Measurements from ENCODE around the gene ANKH.

ANKH gene

GRCh38 chr5:14706615-14707021, 165.0 kb downstream of the ANKH start:
- Histone ChIP-seq H3K9ac (ENCODE audit: low read depth, low read length) (no peak overlapping the region), H3K4me1 (ENCODE audit: insufficient read depth, low read length) (no peaks in the 10 kb centered on the region), H3K9me3 (ENCODE audit: control insufficient read depth, insufficient read depth, low read length) (no peaks in the 10 kb centered on the region), H3K36me3 (ENCODE audit: insufficient read depth, low read length) (peaks cover 4% of the 10 kb centered on the region; the same call in 1 of the 2 replicates)

GRCh38 chr5:14705556-14705955, 166.0 kb downstream of the ANKH start:
- Histone ChIP-seq H3K9me3 (ENCODE audit: control insufficient read depth, insufficient read depth, low read length) (no peaks in the 10 kb centered on the region), H3K36me3 (ENCODE audit: insufficient read depth, low read length) (peaks cover 4% of the 10 kb centered on the region; the same call in 1 of the 2 replicates)

GRCh38 chr5:14702238-14702839, 169.2 kb downstream of the ANKH start:
- H3K36me3 ChIP-seq (ENCODE audit: insufficient read depth, low read length), result peaks cover 2% of the 10 kb centered on the region; the same call in 1 of the 2 replicates
- no peak overlapping the region for H3K9ac ChIP-seq (ENCODE audit: low read depth, low read length)
- no peaks in the 10 kb centered on the region for H3K4me1 ChIP-seq (ENCODE audit: insufficient read depth, low read length)
- no peaks in the 10 kb centered on the region for H3K9me3 ChIP-seq (ENCODE audit: control insufficient read depth, insufficient read depth, low read length)

More at GRCh38 chr5:14705556-14705955, 166.0 kb downstream of the ANKH start:
- Histone ChIP-seq H3K4me1 (ENCODE audit: insufficient read depth, low read length) (no peaks in the 10 kb centered on the region), H3K9ac (ENCODE audit: low read depth, low read length) (no peak overlapping the region)

DNA sequence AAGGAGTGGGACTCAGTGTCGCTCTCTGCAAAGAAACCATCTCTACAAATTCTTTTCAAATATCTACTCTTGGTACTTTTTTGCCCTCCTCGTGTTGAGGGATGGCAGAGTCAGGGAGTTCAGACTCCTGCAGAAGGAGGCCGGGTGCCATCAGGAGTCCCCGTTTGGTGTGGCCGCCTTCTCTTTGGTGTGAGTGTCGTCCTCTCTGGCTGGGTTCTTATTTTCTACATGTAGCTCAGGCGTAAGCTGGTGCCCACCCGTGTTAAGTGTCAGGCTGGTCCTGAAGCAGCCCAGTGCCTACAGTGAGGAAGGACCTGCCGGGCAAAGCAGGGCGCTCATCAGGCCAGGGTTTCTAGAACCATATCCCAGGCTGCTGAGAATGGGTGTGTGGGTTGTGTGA, 170.0 kb downstream of the ANKH start:
- Histone ChIP-seq H3K4me1 (ENCODE audit: insufficient read depth, low read length) (no peaks in the 10 kb centered on the region), H3K9me3 (ENCODE audit: control insufficient read depth, insufficient read depth, low read length) (no peaks in the 10 kb centered on the region), H3K9ac (ENCODE audit: low read depth, low read length) (no peak overlapping the region), H3K36me3 (ENCODE audit: insufficient read depth, low read length) (peaks cover 1% of the 10 kb centered on the region; the same call in 1 of the 2 replicates)

DNA sequence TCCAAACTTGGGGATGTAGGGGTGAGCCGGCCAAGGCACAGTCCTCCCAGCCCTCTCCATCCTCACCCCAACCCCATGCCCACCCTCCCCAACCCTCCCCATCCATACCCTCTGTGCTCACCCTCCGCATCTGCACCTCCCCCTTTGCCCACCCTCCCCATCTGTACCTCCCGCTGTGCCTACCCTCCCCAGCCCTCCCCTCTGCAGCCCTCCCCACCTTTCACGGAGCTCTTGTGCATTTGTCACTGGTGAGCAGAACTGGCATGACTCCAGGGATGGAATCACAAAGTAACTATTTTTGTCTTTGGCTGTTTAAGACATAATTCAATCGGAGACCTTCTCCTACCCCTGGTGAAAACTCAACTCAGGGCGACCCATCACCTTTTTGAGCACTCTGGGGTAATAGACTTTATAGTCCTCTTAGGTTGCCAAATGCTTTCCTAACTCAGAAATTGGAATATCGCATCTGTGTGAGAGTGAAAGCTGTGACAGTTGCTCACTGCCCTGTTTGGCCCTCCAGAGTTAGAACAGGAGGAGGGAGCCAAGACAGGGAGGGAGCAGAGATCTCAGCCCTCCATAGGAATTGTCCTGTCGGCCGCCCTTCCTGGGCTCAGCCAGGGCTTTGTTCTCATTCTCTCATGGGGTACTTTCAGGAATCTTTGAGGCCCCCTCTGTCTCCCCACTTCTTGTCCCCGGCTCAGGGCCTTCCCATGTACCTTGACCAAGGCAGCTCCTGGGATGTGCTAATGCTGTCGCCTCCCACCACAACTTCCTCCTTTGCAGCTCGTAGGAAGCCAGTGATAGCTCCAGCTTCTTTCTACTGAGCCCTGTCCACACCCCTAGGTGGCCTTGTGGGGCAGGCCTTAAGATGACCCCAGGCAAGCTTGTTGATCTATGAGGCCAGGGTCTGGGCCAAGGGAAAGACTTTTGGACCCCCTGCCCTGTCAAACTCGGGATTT, 170.8 kb downstream of the ANKH start:
- Histone ChIP-seq H3K36me3 (ENCODE audit: insufficient read depth, low read length) (no peaks in the 10 kb centered on the region), H3K9ac (ENCODE audit: low read depth, low read length) (no peak overlapping the region), H3K9me3 (ENCODE audit: control insufficient read depth, insufficient read depth, low read length) (no peaks in the 10 kb centered on the region), H3K4me1 (ENCODE audit: insufficient read depth, low read length) (peaks cover 6% of the 10 kb centered on the region; the same call in 1 of the 2 replicates)

- Histone ChIP-seq H3K9me3 (ENCODE audit: control insufficient read depth, insufficient read depth, low read length) (no peaks in the 10 kb centered on the region), H3K4me1 (ENCODE audit: insufficient read depth, low read length) (peaks cover 13% of the 10 kb centered on the region; the same call in 1 of the 2 replicates), H3K36me3 (ENCODE audit: insufficient read depth, low read length) (no peaks in the 10 kb centered on the region), H3K9ac (ENCODE audit: low read depth, low read length) (no peak overlapping the region)
These were observed 171.7 kb downstream of the ANKH start for GRCh38 chr5:14699807-14700400.

DNA sequence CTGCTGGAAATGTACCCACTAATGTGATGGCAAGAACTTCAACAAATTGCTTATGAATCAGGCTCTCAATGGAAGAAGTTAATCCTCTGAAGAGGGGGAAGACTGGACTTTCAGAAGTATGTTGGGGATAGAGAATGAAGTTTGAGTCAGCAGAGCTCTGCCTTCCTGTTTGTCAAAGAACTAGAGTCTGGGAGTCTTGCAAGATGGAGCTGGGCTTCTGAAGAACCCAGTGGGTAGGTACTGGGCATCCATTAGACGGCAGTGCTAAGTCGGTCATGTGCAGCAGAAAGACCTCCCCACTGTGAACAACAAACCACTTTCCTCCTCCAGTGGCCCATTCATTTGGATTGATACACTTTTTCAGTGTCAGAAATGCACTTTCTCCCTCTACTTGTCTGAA, 172.4 kb downstream of the ANKH start:
- H3K36me3 ChIP-seq (ENCODE audit: insufficient read depth, low read length), result 0 out of 2 replicates have a peak, but pooled peaks cover under 1% of the 10 kb centered on the region
- H3K4me1 ChIP-seq (ENCODE audit: insufficient read depth, low read length), result peaks cover 13% of the 10 kb centered on the region; the same call in 1 of the 2 replicates
- H3K9ac ChIP-seq (ENCODE audit: low read depth, low read length), result no peak overlapping the region
- H3K9me3 ChIP-seq (ENCODE audit: control insufficient read depth, insufficient read depth, low read length), result no peaks in the 10 kb centered on the region

DNA sequence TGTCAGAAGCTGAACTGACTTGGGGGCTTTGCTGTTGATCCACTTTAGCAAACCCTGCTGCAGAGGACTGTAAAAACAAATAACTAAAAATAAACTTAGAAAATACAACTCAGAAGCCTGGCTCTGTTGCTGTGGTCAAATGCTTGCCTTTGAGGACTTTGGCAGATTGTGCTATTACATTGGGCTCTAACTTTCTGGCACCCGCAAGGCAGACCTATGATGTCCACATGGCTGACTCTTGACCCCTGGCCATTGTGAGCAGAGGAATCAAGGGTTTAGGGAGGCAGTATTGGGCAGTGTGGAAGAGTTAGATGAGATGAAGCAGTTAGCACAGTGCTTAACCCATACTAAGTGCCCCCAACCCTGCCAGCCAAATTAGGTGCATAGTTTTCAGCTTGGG, 173.1 kb downstream of the ANKH start:
- Histone ChIP-seq H3K36me3 (ENCODE audit: insufficient read depth, low read length) (0 out of 2 replicates have a peak, but pooled peaks cover 5% of the 10 kb centered on the region), H3K4me1 (ENCODE audit: insufficient read depth, low read length) (peaks cover 13% of the 10 kb centered on the region; the same call in 1 of the 2 replicates), H3K9ac (ENCODE audit: low read depth, low read length) (no peak overlapping the region), H3K9me3 (ENCODE audit: control insufficient read depth, insufficient read depth, low read length) (no peaks in the 10 kb centered on the region)

DNA sequence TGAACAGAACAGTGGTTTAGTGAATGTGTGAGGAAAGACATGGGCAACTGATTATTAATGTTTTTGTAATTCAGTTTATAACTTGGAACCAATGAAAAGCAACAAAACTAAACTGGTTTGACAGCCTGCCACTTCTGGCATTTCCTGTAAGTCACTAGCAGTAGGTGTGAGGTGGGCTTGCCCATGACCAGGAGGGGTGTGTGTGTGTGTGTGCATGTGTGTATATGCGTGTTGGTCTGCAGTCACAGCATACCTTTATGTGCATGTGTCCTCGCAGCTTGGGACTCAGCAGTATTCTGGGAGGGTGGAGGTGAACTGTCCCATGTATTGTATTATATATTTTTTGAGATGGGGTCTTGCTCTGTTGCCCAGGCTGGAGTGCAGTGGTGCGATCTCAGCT, 174.7 kb downstream of the ANKH start:
- Histone ChIP-seq H3K4me1 (ENCODE audit: insufficient read depth, low read length) (peaks cover 13% of the 10 kb centered on the region; the same call in 1 of the 2 replicates), H3K9me3 (ENCODE audit: control insufficient read depth, insufficient read depth, low read length) (no peaks in the 10 kb centered on the region), H3K9ac (ENCODE audit: low read depth, low read length) (no peak overlapping the region), H3K36me3 (ENCODE audit: insufficient read depth, low read length) (0 out of 2 replicates have a peak, but pooled peaks cover 5% of the 10 kb centered on the region)

DNA sequence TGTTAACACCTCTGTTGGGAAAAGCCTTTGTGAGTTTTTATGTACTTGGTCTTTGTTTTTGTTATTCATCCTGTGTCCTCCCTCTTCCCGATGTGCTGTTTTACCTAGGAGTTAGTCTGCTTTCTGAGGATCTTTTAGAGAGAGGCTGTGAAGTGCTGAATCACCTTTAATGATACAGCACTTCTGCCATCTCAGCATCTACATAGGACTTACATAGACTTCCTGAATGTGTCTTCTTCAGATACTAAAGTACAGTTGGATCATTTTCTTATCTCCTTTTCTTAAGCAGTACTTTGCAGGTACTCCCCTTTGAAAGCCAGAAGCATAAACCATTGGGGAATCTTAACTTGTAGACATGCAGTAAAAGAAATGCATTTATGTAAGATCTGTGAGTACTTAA, 175.5 kb downstream of the ANKH start:
- Histone ChIP-seq H3K9me3 (ENCODE audit: control insufficient read depth, insufficient read depth, low read length) (no peaks in the 10 kb centered on the region), H3K36me3 (ENCODE audit: insufficient read depth, low read length) (peaks cover 8% of the 10 kb centered on the region; the same call in 1 of the 2 replicates), H3K9ac (ENCODE audit: low read depth, low read length) (no peak overlapping the region), H3K4me1 (ENCODE audit: insufficient read depth, low read length) (peaks cover 13% of the 10 kb centered on the region; the same call in 1 of the 2 replicates)

DNA sequence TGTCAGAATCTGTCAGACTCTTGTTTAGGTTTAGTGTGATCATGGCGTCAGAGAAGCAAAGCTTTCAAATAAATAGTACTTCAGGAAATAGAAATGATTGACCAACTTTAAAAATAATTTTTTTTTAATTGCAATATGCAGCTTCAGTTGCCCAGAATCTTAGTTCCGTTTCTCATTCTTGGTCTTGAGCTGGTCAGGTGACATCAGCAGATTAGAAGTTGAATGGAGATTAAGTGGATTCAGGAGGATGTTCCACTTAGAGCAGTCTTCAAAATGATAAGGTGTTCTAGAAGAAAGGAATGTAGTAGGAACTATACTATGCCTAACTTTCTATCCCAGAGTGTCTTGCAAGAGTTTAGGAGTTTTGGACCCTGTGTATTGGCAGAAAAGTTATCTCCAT, 176.4 kb downstream of the ANKH start:
- Histone ChIP-seq H3K9me3 (ENCODE audit: control insufficient read depth, insufficient read depth, low read length) (no peaks in the 10 kb centered on the region), H3K9ac (ENCODE audit: low read depth, low read length) (no peak overlapping the region), H3K4me1 (ENCODE audit: insufficient read depth, low read length) (peaks cover 13% of the 10 kb centered on the region; the same call in 1 of the 2 replicates), H3K36me3 (ENCODE audit: insufficient read depth, low read length) (peaks cover 10% of the 10 kb centered on the region)

DNA sequence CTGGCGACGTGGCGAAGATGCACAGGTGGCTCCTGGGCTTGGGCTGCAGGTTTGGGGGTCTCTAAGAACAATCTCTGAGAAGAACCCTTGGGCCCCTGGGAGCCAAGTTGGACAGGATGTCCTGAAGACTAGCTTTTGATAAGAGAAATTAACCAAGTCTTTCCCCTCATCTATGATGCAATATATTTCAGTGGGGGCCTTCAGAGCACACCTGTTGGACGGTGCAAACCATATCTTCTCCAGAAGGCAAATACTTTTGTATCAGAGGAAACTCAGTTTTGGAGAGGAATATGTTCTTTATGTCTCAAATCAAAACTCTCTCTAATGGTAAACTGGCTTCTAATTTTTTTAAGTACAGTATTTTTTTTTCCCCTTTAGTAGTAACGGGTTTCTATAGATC, 178.5 kb downstream of the ANKH start:
- no peak overlapping the region for H3K9ac ChIP-seq (ENCODE audit: low read depth, low read length)
- peaks cover 13% of the 10 kb centered on the region; the same call in 1 of the 2 replicates for H3K4me1 ChIP-seq (ENCODE audit: insufficient read depth, low read length)
- peaks cover 10% of the 10 kb centered on the region for H3K36me3 ChIP-seq (ENCODE audit: insufficient read depth, low read length)
- 0 out of 2 replicates have a peak, but pooled peaks cover 5% of the 10 kb centered on the region for H3K9me3 ChIP-seq (ENCODE audit: control insufficient read depth, insufficient read depth, low read length)

- Histone ChIP-seq H3K36me3 (ENCODE audit: insufficient read depth, low read length) (peaks cover 12% of the 10 kb centered on the region), H3K4me1 (ENCODE audit: insufficient read depth, low read length) (0 out of 2 replicates have a peak, but pooled peaks cover 4% of the 10 kb centered on the region), H3K9me3 (ENCODE audit: control insufficient read depth, insufficient read depth, low read length) (0 out of 2 replicates have a peak, but pooled peaks cover 5% of the 10 kb centered on the region), H3K9ac (ENCODE audit: low read depth, low read length) (no peak overlapping the region)
These were observed 184.4 kb downstream of the ANKH start for GRCh38 chr5:14687023-14687665.

DNA sequence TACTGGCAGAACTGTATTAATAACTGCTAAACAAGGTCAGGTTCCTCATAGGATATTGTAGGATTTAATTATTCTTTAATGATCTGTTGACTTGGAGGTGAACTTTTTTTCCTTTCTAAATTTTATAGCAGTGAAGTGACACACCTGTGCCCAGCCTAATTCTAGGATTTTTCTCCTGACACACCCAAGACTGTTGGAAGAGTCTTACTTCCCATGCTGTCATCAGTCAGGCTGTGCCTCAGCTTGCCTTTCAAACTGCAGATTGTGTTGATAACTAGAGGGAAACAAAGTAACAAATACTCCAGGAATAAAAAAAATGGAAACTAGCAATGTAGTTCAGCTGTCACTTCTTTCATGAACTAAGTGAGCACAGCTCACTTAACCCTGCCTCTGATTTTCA, 185.1 kb downstream of the ANKH start:
- no peak overlapping the region for H3K9ac ChIP-seq (ENCODE audit: low read depth, low read length)
- H3K4me1 ChIP-seq (ENCODE audit: insufficient read depth, low read length), result 0 out of 2 replicates have a peak, but pooled peaks cover 4% of the 10 kb centered on the region
- peaks cover 16% of the 10 kb centered on the region for H3K36me3 ChIP-seq (ENCODE audit: insufficient read depth, low read length)
- H3K9me3 ChIP-seq (ENCODE audit: control insufficient read depth, insufficient read depth, low read length), result 0 out of 2 replicates have a peak, but pooled peaks cover 5% of the 10 kb centered on the region
